Measurements from ENCODE around the gene NME9. TPM values are rescaled to one million over a fixed set of nuclear protein-coding genes. Genes with fewer than 3 reads are reported as not detected.

Gene NME9
- total RNA-seq, 6 experiments from 2014 or later = not detected

DNA sequence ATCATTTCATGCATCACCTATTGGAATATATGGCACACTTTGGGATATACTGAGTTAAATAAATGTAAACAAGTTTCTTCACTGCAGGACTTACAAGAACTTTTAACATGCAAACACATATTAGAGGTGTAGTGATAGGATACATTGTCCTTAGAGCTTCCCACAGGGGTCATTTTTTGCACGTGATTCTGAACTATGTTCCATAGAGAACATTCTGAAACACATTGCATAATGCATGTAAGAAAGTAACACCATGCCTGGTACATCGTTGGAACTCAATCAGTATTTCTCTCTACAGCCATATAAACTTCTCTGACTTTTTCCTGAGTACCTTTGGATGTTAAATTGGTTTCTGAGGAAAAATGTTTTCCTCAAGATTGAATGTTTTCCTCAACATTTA, 47.0 kb upstream of the NME9 start:
- Mint-ChIP-seq H3K9me3 (no peaks in the 10 kb centered on the region), H3K27ac (no peak overlapping the region), H3K36me3 (ENCODE audit: low read depth) (peaks cover 9% of the 10 kb centered on the region; the same call in 1 of the 2 replicates), H3K4me1 (ENCODE audit: low read depth) (peaks cover 14% of the 10 kb centered on the region), H3K27me3 (ENCODE audit: insufficient read depth) (no peaks in the 10 kb centered on the region), H3K4me3 (no peak overlapping the region)
- no peak for DNase-seq
- TF ChIP-seq, protein P1, sequence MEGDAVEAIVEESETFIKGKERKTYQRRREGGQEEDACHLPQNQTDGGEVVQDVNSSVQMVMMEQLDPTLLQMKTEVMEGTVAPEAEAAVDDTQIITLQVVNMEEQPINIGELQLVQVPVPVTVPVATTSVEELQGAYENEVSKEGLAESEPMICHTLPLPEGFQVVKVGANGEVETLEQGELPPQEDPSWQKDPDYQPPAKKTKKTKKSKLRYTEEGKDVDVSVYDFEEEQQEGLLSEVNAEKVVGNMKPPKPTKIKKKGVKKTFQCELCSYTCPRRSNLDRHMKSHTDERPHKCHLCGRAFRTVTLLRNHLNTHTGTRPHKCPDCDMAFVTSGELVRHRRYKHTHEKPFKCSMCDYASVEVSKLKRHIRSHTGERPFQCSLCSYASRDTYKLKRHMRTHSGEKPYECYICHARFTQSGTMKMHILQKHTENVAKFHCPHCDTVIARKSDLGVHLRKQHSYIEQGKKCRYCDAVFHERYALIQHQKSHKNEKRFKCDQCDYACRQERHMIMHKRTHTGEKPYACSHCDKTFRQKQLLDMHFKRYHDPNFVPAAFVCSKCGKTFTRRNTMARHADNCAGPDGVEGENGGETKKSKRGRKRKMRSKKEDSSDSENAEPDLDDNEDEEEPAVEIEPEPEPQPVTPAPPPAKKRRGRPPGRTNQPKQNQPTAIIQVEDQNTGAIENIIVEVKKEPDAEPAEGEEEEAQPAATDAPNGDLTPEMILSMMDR (IDR thresholded peaks at IDR 0.05) = no peak

DNA sequence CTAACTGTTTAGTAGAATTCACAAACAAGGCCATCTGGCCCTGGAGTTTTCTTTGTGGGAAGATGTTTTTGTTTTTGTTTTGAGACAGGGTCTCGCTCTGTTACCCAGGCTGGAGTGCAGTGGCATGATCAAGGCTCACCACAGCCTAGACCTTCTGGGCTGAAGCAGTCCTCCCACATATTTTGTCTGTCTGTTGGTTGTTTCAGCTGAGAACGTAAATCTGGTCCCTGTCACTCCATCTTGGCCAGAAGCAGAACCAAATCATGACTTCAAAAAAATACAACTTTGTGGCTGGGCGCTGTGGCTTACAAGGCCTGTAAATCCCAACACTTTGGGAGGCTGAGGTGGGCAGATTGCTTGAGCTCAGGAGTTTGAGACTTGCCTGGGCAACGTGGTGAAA, 45.8 kb upstream of the NME9 start:
- H3K27ac Mint-ChIP-seq = no peak overlapping the region
- no peak overlapping the region for H3K4me3 Mint-ChIP-seq
- no peaks in the 10 kb centered on the region for H3K9me3 Mint-ChIP-seq

GRCh38 chr3:138374573-138375134, 45.0 kb upstream of the NME9 start:
- H3K36me3 Mint-ChIP-seq (ENCODE audit: low read depth) = peaks cover 9% of the 10 kb centered on the region; the same call in 1 of the 2 replicates

More for the DNA sequence above, 45.8 kb upstream of the NME9 start:
- Mint-ChIP-seq H3K27me3 (ENCODE audit: insufficient read depth) (no peaks in the 10 kb centered on the region), H3K4me1 (ENCODE audit: low read depth) (0 out of 2 replicates have a peak, but pooled peaks cover 7% of the 10 kb centered on the region), H3K36me3 (ENCODE audit: low read depth) (peaks cover 9% of the 10 kb centered on the region; the same call in 1 of the 2 replicates)
- DNase-seq = no peak
- TF ChIP-seq, protein P1 (IDR thresholded peaks at IDR 0.05) = no peak

GRCh38 chr3:138373736-138374094, 44.1 kb upstream of the NME9 start:
- TF ChIP-seq, protein P1 (IDR thresholded peaks at IDR 0.05) = no peak
- H3K9me3 Mint-ChIP-seq = no peaks in the 10 kb centered on the region
- H3K4me3 Mint-ChIP-seq = no peak overlapping the region
- peaks cover 9% of the 10 kb centered on the region; the same call in 1 of the 2 replicates for H3K36me3 Mint-ChIP-seq (ENCODE audit: low read depth)
- no peak overlapping the region for H3K27ac Mint-ChIP-seq
- DNase-seq = no peak
- H3K4me1 Mint-ChIP-seq (ENCODE audit: low read depth) = 0 out of 2 replicates have a peak, but pooled peaks cover 7% of the 10 kb centered on the region
- no peaks in the 10 kb centered on the region for H3K27me3 Mint-ChIP-seq (ENCODE audit: insufficient read depth)

More at GRCh38 chr3:138374573-138375134, 45.0 kb upstream of the NME9 start:
- Mint-ChIP-seq H3K27ac (no peak overlapping the region), H3K4me1 (ENCODE audit: low read depth) (0 out of 2 replicates have a peak, but pooled peaks cover 7% of the 10 kb centered on the region), H3K27me3 (ENCODE audit: insufficient read depth) (no peaks in the 10 kb centered on the region), H3K9me3 (no peaks in the 10 kb centered on the region), H3K4me3 (no peak overlapping the region)
- TF ChIP-seq, protein P1 (IDR thresholded peaks at IDR 0.05) = no peak
- DNase-seq = no peak

DNA sequence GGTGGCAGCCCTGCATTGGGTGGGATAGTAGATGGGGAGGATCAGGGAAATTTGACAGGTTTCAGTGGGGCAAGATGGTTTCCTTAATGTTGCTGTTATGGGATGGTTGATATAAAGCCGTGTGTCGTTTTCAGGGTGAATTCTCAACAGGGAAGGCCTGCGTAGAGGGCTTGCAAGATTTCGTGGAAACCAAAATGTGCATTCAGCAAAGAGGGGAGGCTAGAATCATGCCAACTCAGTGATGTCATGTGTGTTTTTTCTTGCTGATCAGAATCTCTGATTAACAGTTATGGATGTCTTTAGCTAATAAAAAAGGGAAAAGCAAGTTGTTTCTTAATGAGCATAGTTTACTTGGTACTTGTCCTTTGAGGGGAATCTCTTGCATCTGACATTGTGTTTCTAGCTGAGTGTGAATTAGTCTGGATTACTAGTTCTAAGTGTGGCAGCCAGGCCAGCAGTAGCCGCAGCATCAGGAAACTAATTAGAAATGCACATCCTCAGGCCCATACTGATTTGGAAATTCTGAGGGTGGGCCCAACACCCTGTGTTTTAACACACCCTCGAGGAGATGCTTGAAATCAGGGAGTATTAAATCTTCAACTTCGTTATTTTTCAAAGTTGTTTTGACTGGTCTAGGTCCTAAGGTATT, 43.6 kb upstream of the NME9 start:
- peaks cover 9% of the 10 kb centered on the region; the same call in 1 of the 2 replicates for H3K36me3 Mint-ChIP-seq (ENCODE audit: low read depth)
- no peak overlapping the region for H3K4me3 Mint-ChIP-seq
- no peak overlapping the region for H3K27ac Mint-ChIP-seq
- no peaks in the 10 kb centered on the region for H3K27me3 Mint-ChIP-seq (ENCODE audit: insufficient read depth)
- TF ChIP-seq, protein P1 (IDR thresholded peaks at IDR 0.05) = no peak
- 0 out of 2 replicates have a peak, but pooled peaks cover 7% of the 10 kb centered on the region for H3K4me1 Mint-ChIP-seq (ENCODE audit: low read depth)
- DNase-seq = no peak
- no peaks in the 10 kb centered on the region for H3K9me3 Mint-ChIP-seq
